SK-N-SH treated with all-trans-retinoic acid at 6 μM for 48 hours (cell line): ENCODE measurements around the gene KLHL21.

Source experiments
- ATAC-seq: fragments of 200-7000 bp; cut with Tn5 transposase; 3 replicates; pipeline ENCODE4 v1.9.1; 2020; ENCODE audit warnings: mild to moderate bottlenecking, moderate library complexity
- ARNTL ChIP-seq: fragments of 450-650 bp; formaldehyde crosslinking; IDR thresholded peaks from 2 replicates; pipeline ENCODE4 v1.5.0; 2020; ENCODE audit warnings: low read depth, mild to moderate bottlenecking, moderate library complexity, borderline replicate concordance
- BACH2 ChIP-seq: fragments of 250-450 bp; sonication (Bioruptor Pico); IDR thresholded peaks from 2 replicates; pipeline ENCODE4 v1.9.0; 2021; ENCODE audit warnings: mild to moderate bottlenecking, borderline replicate concordance
- GLIS3 ChIP-seq: fragments of 250-450 bp; sonication (Bioruptor Pico); IDR thresholded peaks from 2 replicates; pipeline ENCODE4 v1.5.0; 2020; ENCODE audit warnings: mild to moderate bottlenecking, moderate library complexity
- ISL1 ChIP-seq: fragments of 250-450 bp; sonication (Bioruptor Pico); IDR thresholded peaks from 2 replicates; pipeline ENCODE4 v2.1.2; 2022; ENCODE audit warnings: mild to moderate bottlenecking, moderate library complexity
- OSR1 ChIP-seq: fragments of 250-450 bp; sonication (Bioruptor Pico); IDR thresholded peaks from 2 replicates; pipeline ENCODE4 v1.8.0; 2022; ENCODE audit warnings: moderate library complexity, mild to moderate bottlenecking, inconsistent platforms
- RARB ChIP-seq: fragments of 250-450 bp; sonication (Bioruptor Pico); IDR thresholded peaks from 2 replicates; pipeline ENCODE4 v1.8.0; 2021; ENCODE audit warnings: mild to moderate bottlenecking, moderate library complexity
- SNAI2 ChIP-seq: fragments of 250-450 bp; sonication (Bioruptor Pico); IDR thresholded peaks from 2 replicates; pipeline ENCODE4 v1.5.0; 2020; ENCODE audit warnings: mild to moderate bottlenecking, moderate library complexity
- TCF4 ChIP-seq: fragments of 250-450 bp; sonication (Bioruptor Pico); IDR thresholded peaks from 2 replicates; pipeline ENCODE4 v1.8.0; 2021; ENCODE audit warnings: mild to moderate bottlenecking, moderate library complexity, borderline replicate concordance
- TOX ChIP-seq: fragments of 250-450 bp; sonication (Bioruptor Pico); IDR thresholded peaks from 2 replicates; pipeline ENCODE4 v1.8.0; 2021; ENCODE audit warnings: mild to moderate bottlenecking, moderate library complexity, borderline replicate concordance
- ZC3H10 ChIP-seq: fragments of 250-450 bp; sonication (Bioruptor Pico); IDR thresholded peaks from 2 replicates; pipeline ENCODE4 v1.5.1; 2021; ENCODE audit warnings: mild to moderate bottlenecking, moderate library complexity
- ZFP3 ChIP-seq: fragments of 250-450 bp; sonication (Bioruptor Pico); IDR thresholded peaks from 2 replicates; pipeline ENCODE4 v1.5.0; 2020; ENCODE audit warnings: mild to moderate bottlenecking, moderate library complexity
- ZFP30 ChIP-seq: fragments of 450-650 bp; formaldehyde crosslinking; IDR thresholded peaks from 2 replicates; pipeline ENCODE4 v1.5.0; 2022; ENCODE audit warnings: mild to moderate bottlenecking, moderate library complexity
- ZNF565 ChIP-seq: fragments of 450-650 bp; formaldehyde crosslinking; conservative IDR thresholded peaks from 2 replicates; pipeline ENCODE4 v1.5.0; 2020; ENCODE audit warnings: low read depth, mild to moderate bottlenecking, moderate library complexity
- ZNF70 ChIP-seq: fragments of 450-650 bp; formaldehyde crosslinking; IDR thresholded peaks from 2 replicates; pipeline ENCODE4 v1.5.0; 2020; ENCODE audit warnings: mild to moderate bottlenecking, moderate library complexity
- ZNF8 ChIP-seq: fragments of 450-650 bp; formaldehyde crosslinking; IDR thresholded peaks from 2 replicates; pipeline ENCODE4 v1.5.0; 2020; ENCODE audit warnings: mild to moderate bottlenecking, moderate library complexity
- TF ChIP-seq, protein P1 (sequence below): fragments of 250-450 bp; sonication (Bioruptor Pico); IDR thresholded peaks from 2 replicates; pipeline ENCODE4 v1.5.1; 2021; ENCODE audit warnings: mild to moderate bottlenecking, moderate library complexity
- TF ChIP-seq, protein P2 (sequence below): fragments of 250-450 bp; sonication (Bioruptor Pico); IDR thresholded peaks from 2 replicates; pipeline ENCODE4 v1.5.0; 2020; ENCODE audit warnings: mild to moderate bottlenecking, moderate library complexity
- TF ChIP-seq, protein P3 (sequence below): fragments of 250-450 bp; sonication (Bioruptor Pico); IDR thresholded peaks from 2 replicates; pipeline ENCODE4 v1.5.1; 2020; ENCODE audit warnings: low read depth, mild to moderate bottlenecking, moderate library complexity
- TF ChIP-seq, protein P4 (sequence below): fragments of 250-450 bp; sonication (Bioruptor Pico); IDR thresholded peaks from 2 replicates; pipeline ENCODE4 v1.8.0; 2020; ENCODE audit warnings: mild to moderate bottlenecking, moderate library complexity, borderline replicate concordance
- TF ChIP-seq, protein P5 (sequence below): fragments of 250-450 bp; sonication (Bioruptor Pico); IDR thresholded peaks from 2 replicates; pipeline ENCODE4 v1.8.0; 2021; ENCODE audit warnings: low read depth, mild to moderate bottlenecking, moderate library complexity, borderline replicate concordance

KLHL21 gene

DNA sequence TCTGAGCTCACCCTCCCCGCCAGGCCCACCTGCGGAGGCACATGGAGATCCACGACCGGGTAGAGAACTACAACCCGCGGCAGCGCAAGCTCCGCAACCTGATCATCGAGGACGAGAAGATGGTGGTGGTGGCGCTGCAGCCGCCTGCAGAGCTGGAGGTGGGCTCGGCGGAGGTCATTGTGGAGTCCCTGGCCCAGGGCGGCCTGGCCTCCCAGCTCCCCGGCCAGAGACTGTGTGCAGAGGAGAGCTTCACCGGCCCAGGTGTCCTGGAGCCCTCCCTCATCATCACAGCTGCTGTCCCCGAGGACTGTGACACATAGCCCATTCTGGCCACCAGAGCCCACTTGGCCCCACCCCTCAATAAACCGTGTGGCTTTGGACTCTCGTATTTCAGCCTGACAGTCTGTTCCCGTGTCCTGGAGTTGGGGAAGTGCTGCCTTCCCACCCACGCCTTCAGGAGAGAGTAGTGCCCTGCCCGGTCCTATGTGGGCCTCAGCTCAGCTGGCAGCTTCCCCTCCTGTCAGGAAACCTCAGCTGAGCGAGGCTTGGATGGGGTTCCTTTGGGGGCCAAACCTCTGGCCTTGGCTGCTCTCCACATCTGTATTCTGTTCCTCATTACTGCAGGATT lies 13.7 kb downstream of the KLHL21 start:
- ATAC-seq, result no peak
- TF ChIP-seq ISL1 (CRISPR knock-in tag), result no peak
- TF ChIP-seq, protein P1, sequence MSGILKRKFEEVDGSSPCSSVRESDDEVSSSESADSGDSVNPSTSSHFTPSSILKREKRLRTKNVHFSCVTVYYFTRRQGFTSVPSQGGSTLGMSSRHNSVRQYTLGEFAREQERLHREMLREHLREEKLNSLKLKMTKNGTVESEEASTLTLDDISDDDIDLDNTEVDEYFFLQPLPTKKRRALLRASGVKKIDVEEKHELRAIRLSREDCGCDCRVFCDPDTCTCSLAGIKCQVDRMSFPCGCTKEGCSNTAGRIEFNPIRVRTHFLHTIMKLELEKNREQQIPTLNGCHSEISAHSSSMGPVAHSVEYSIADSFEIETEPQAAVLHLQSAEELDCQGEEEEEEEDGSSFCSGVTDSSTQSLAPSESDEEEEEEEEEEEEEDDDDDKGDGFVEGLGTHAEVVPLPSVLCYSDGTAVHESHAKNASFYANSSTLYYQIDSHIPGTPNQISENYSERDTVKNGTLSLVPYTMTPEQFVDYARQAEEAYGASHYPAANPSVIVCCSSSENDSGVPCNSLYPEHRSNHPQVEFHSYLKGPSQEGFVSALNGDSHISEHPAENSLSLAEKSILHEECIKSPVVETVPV (CRISPR knock-in tag), result no peak
- no peak for TF ChIP-seq ZFP3 (CRISPR knock-in tag)
- TF ChIP-seq, protein P2, sequence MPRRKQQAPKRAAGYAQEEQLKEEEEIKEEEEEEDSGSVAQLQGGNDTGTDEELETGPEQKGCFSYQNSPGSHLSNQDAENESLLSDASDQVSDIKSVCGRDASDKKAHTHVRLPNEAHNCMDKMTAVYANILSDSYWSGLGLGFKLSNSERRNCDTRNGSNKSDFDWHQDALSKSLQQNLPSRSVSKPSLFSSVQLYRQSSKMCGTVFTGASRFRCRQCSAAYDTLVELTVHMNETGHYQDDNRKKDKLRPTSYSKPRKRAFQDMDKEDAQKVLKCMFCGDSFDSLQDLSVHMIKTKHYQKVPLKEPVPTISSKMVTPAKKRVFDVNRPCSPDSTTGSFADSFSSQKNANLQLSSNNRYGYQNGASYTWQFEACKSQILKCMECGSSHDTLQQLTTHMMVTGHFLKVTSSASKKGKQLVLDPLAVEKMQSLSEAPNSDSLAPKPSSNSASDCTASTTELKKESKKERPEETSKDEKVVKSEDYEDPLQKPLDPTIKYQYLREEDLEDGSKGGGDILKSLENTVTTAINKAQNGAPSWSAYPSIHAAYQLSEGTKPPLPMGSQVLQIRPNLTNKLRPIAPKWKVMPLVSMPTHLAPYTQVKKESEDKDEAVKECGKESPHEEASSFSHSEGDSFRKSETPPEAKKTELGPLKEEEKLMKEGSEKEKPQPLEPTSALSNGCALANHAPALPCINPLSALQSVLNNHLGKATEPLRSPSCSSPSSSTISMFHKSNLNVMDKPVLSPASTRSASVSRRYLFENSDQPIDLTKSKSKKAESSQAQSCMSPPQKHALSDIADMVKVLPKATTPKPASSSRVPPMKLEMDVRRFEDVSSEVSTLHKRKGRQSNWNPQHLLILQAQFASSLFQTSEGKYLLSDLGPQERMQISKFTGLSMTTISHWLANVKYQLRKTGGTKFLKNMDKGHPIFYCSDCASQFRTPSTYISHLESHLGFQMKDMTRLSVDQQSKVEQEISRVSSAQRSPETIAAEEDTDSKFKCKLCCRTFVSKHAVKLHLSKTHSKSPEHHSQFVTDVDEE (CRISPR knock-in tag), result no peak
- TF ChIP-seq TOX (CRISPR knock-in tag), result no peak
- TF ChIP-seq ZNF70 (CRISPR knock-in tag), result no peak
- no peak for TF ChIP-seq RARB
- no peak for TF ChIP-seq ARNTL (CRISPR knock-in tag)
- no peak for TF ChIP-seq GLIS3 (CRISPR knock-in tag)
- TF ChIP-seq TCF4 (CRISPR knock-in tag), result no peak
- no peak for TF ChIP-seq ZNF8
- TF ChIP-seq OSR1 (CRISPR knock-in tag), result no peak
- TF ChIP-seq, protein P3, sequence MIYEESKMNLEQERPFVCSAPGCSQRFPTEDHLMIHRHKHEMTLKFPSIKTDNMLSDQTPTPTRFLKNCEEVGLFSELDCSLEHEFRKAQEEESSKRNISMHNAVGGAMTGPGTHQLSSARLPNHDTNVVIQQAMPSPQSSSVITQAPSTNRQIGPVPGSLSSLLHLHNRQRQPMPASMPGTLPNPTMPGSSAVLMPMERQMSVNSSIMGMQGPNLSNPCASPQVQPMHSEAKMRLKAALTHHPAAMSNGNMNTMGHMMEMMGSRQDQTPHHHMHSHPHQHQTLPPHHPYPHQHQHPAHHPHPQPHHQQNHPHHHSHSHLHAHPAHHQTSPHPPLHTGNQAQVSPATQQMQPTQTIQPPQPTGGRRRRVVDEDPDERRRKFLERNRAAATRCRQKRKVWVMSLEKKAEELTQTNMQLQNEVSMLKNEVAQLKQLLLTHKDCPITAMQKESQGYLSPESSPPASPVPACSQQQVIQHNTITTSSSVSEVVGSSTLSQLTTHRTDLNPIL (CRISPR knock-in tag), result no peak
- TF ChIP-seq ZFP30, result no peak
- no peak for TF ChIP-seq BACH2

DNA sequence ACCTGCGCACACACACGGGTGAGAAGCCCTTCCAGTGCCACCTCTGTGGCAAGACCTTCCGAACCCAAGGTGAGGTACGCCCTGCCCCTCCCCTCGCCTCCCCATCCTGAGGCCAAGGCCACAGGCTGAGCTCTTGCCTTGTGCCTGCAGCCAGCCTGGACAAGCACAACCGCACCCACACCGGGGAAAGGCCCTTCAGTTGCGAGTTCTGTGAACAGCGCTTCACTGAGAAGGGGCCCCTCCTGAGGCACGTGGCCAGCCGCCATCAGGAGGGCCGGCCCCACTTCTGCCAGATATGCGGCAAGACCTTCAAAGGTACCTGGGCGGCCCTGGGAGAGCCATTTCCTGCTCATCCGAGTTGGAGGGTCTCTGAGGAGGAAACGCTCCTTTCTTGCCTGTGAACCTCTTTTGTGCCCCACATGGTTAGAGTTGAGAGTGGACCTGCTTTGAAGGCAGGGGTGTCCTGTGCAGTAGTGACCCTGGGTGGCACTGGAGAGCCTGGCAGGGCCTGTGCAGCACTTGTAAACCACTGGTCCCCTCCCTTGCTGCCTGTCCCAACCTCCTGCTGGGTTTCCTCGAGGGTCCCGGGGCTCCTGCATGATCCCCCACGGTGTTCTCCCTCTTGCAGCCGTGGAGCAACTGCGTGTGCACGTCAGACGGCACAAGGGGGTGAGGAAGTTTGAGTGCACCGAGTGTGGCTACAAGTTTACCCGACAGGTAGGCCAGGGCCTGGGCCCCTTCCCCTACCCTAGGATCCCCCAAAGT lies 14.4 kb downstream of the KLHL21 start:
- no peak for TF ChIP-seq ZNF8
- no peak for ATAC-seq

DNA sequence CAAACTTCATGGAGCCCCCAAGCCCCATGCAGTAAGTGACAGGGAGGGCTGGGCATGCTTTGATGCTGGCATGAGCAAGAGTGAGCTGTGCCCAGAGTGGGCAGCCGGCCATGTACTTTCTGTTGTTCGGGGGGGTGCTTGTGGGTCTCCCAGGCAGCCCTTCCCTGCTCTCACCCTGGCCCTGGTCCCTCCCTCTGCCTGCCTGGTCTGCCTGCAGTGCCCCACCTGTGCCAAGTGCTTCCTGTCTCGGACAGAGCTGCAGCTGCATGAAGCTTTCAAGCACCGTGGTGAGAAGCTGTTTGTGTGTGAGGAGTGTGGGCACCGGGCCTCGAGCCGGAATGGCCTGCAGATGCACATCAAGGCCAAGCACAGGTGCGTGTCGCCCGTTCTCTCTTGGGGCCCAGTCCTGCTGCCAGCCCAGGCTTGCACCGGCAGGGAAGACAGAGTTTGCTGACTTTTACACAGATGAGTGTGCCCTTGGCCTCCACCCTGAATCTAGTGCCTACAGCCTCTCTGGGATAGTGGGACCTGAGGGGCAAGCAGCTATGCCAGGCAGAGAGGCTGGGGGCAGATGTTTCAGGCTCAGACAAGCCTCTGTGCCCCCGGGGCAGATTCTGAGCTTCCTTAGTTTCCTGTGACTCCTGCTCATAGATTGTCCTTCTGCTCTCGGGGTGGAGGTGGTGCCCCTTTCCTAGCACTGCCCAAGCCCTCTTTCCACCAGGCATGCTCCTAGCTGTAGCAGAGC lies 15.2 kb downstream of the KLHL21 start:
- no peak for TF ChIP-seq ZFP3 (CRISPR knock-in tag)
- TF ChIP-seq, protein P4, sequence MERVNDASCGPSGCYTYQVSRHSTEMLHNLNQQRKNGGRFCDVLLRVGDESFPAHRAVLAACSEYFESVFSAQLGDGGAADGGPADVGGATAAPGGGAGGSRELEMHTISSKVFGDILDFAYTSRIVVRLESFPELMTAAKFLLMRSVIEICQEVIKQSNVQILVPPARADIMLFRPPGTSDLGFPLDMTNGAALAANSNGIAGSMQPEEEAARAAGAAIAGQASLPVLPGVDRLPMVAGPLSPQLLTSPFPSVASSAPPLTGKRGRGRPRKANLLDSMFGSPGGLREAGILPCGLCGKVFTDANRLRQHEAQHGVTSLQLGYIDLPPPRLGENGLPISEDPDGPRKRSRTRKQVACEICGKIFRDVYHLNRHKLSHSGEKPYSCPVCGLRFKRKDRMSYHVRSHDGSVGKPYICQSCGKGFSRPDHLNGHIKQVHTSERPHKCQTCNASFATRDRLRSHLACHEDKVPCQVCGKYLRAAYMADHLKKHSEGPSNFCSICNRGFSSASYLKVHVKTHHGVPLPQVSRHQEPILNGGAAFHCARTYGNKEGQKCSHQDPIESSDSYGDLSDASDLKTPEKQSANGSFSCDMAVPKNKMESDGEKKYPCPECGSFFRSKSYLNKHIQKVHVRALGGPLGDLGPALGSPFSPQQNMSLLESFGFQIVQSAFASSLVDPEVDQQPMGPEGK (CRISPR knock-in tag), result no peak
- TF ChIP-seq OSR1 (CRISPR knock-in tag), result no peak
- no peak for TF ChIP-seq ZNF565
- no peak for TF ChIP-seq ZFP30
- TF ChIP-seq ZC3H10, result no peak
- no peak for TF ChIP-seq SNAI2
- TF ChIP-seq, protein P5, sequence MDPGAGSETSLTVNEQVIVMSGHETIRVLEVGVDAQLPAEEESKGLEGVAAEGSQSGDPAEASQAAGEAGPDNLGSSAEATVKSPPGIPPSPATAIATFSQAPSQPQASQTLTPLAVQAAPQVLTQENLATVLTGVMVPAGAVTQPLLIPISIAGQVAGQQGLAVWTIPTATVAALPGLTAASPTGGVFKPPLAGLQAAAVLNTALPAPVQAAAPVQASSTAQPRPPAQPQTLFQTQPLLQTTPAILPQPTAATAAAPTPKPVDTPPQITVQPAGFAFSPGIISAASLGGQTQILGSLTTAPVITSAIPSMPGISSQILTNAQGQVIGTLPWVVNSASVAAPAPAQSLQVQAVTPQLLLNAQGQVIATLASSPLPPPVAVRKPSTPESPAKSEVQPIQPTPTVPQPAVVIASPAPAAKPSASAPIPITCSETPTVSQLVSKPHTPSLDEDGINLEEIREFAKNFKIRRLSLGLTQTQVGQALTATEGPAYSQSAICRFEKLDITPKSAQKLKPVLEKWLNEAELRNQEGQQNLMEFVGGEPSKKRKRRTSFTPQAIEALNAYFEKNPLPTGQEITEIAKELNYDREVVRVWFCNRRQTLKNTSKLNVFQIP (CRISPR knock-in tag), result no peak
- no peak for TF ChIP-seq ISL1 (CRISPR knock-in tag)
- no peak for TF ChIP-seq BACH2
- TF ChIP-seq TOX (CRISPR knock-in tag), result no peak
- TF ChIP-seq, all 23 proteins: peak for 0
- no peak; the same call in 2 of the 3 replicates for ATAC-seq
